ENCODE measurements around the gene FARS2. TPM values are rescaled to one million over a fixed set of nuclear protein-coding genes. Genes with fewer than 3 reads are reported as not detected.
"Not testable (repeated sequence)": the region's sequence is repeated elsewhere in the genome, so short reads cannot be mapped to it uniquely, and the experiment has no call there.

FARS2 gene
- polyA plus RNA-seq, 1 of the 3 experiments (the other 2 are of a cell fraction) = 12.5 TPM

- no peaks in the 10 kb centered on the region; a peak in 1 of 4 replicates for H3K4me1 ChIP-seq (ENCODE audit: control insufficient read depth in 1 of 2, insufficient read depth in 2 of 2, low read depth in 1 of 2, low read length in 1 of 2)
- H3K9ac ChIP-seq = no peak overlapping the region
- H3K4me2 ChIP-seq = no peak overlapping the region
- H3K27ac ChIP-seq (ENCODE audit: low read depth in 2 of 2, low read length in 1 of 2) = no peak overlapping the region
- no peak overlapping the region for H3K4me3 ChIP-seq (ENCODE audit: low read depth in 2 of 2, low read length in 1 of 2)
- H3K27me3 ChIP-seq (ENCODE audit: insufficient read depth) = no peaks in the 10 kb centered on the region
- no peaks in the 10 kb centered on the region for H3K36me3 ChIP-seq (replicated peaks in 1 of 2; ENCODE audit: control insufficient read depth in 1 of 2, insufficient read depth in 2 of 2, low read length in 1 of 2)
- H3K9me2 ChIP-seq = no peaks in the 10 kb centered on the region
- TF ChIP-seq RAD21 (IDR thresholded peaks at IDR 0.05; ENCODE audit: low read length) = no peak
- no peaks in the 10 kb centered on the region for H3K9me3 ChIP-seq
- no peak for DNase-seq
- no peaks in the 10 kb centered on the region for H3K79me2 ChIP-seq (ENCODE audit: insufficient read depth)
- H2AFZ ChIP-seq (ENCODE audit: low read depth) = no peak overlapping the region
- H4K20me1 ChIP-seq (ENCODE audit: insufficient read depth) = no peaks in the 10 kb centered on the region
- POLR2A ChIA-PET = no interaction called here
- peaks cover 5% of the 10 kb centered on the region for H3F3A ChIP-seq (replicated peaks; ENCODE audit: insufficient read depth)
- 99% methylated on average over 2 of the region's 2 CpGs for WGBS (ENCODE audit: low lambda C conversion rate)
- CTCF ChIA-PET = interaction anchor here (1.0 to 1.2 kb wide), 2 partner anchors 22 to 137 kb away, joined by 3 read pairs; no protein-coding TSS in a partner anchor
These were observed 298.3 kb downstream of the FARS2 start for GRCh38 chr6:5559651-5560050.

- Histone ChIP-seq H3K36me3 (replicated peaks in 1 of 2; ENCODE audit: control insufficient read depth in 1 of 2, insufficient read depth in 2 of 2, low read length in 1 of 2) (no peaks in the 10 kb centered on the region), H2AFZ (ENCODE audit: low read depth) (no peak overlapping the region), H3K9ac (no peak overlapping the region), H3K9me2 (no peaks in the 10 kb centered on the region), H3K4me3 (ENCODE audit: low read depth in 2 of 2, low read length in 1 of 2) (no peak overlapping the region), H3K27me3 (ENCODE audit: insufficient read depth) (no peaks in the 10 kb centered on the region), H3K4me1 (ENCODE audit: control insufficient read depth in 1 of 2, insufficient read depth in 2 of 2, low read depth in 1 of 2, low read length in 1 of 2) (no peaks in the 10 kb centered on the region; a peak in 1 of 4 replicates), H3K9me3 (no peaks in the 10 kb centered on the region), H3F3A (replicated peaks; ENCODE audit: insufficient read depth) (peaks cover 5% of the 10 kb centered on the region), H3K27ac (ENCODE audit: low read depth in 2 of 2, low read length in 1 of 2) (no peak overlapping the region), H4K20me1 (ENCODE audit: insufficient read depth) (no peaks in the 10 kb centered on the region), H3K79me2 (ENCODE audit: insufficient read depth) (no peaks in the 10 kb centered on the region), H3K4me2 (no peak overlapping the region)
- no peak for DNase-seq
- TF ChIP-seq MAX (IDR thresholded peaks at IDR 0.05; ENCODE audit: low read depth) (no peak), GABPA (IDR thresholded peaks at IDR 0.05; ENCODE audit: low read depth) (no peak), SIN3A (IDR thresholded peaks at IDR 0.05; ENCODE audit: borderline replicate concordance, low read depth, low read length) (no peak), MEF2A (IDR thresholded peaks at IDR 0.05; ENCODE audit: borderline replicate concordance, low read depth) (no peak)
- WGBS (ENCODE audit: low lambda C conversion rate) = 69% methylated on average over 3 of the region's 3 CpGs
- POLR2A ChIA-PET = no interaction called here
- CTCF ChIA-PET = no interaction called here
These were observed 301.0 kb downstream of the FARS2 start for GRCh38 chr6:5562277-5562676.

- Histone ChIP-seq H4K20me1 (ENCODE audit: insufficient read depth) (no peaks in the 10 kb centered on the region), H3K9ac (no peak overlapping the region), H3K27me3 (ENCODE audit: insufficient read depth) (no peaks in the 10 kb centered on the region), H2AFZ (ENCODE audit: low read depth) (no peak overlapping the region), H3K4me1 (ENCODE audit: control insufficient read depth in 1 of 2, insufficient read depth in 2 of 2, low read depth in 1 of 2, low read length in 1 of 2) (no peaks in the 10 kb centered on the region; a peak in 1 of 4 replicates), H3K27ac (ENCODE audit: low read depth in 2 of 2, low read length in 1 of 2) (no peak overlapping the region), H3K4me2 (no peak overlapping the region), H3K4me3 (ENCODE audit: low read depth in 2 of 2, low read length in 1 of 2) (no peak overlapping the region), H3K9me2 (no peaks in the 10 kb centered on the region), H3K79me2 (ENCODE audit: insufficient read depth) (no peaks in the 10 kb centered on the region), H3K9me3 (no peaks in the 10 kb centered on the region), H3K36me3 (replicated peaks in 1 of 2; ENCODE audit: control insufficient read depth in 1 of 2, insufficient read depth in 2 of 2, low read length in 1 of 2) (no peaks in the 10 kb centered on the region), H3F3A (replicated peaks; ENCODE audit: insufficient read depth) (peaks cover 5% of the 10 kb centered on the region)
- ChIA-PET CTCF (no interaction called here), POLR2A (no interaction called here)
- WGBS (ENCODE audit: low lambda C conversion rate) = 82% methylated on average over 4 of the region's 4 CpGs
- TF ChIP-seq IRF3 (IDR thresholded peaks at IDR 0.05; ENCODE audit: low read depth, low read length) = no peak
- TF ChIP-seq NFIC (IDR thresholded peaks at IDR 0.05; ENCODE audit: borderline replicate concordance) = no peak
- no peak for TF ChIP-seq RXRA (IDR thresholded peaks at IDR 0.05; ENCODE audit: borderline replicate concordance, low read depth)
- no peak for DNase-seq
These were observed 301.8 kb downstream of the FARS2 start for GRCh38 chr6:5563086-5563485.

GRCh38 chr6:5564746-5565145 is 303.4 kb downstream of the FARS2 start:
- DNase-seq; POLR2A ChIA-PET; H3K27me3 ChIP-seq (ENCODE audit: insufficient read depth); H3K27ac ChIP-seq (ENCODE audit: low read depth in 2 of 2, low read length in 1 of 2); H3K9ac ChIP-seq; H3K79me2 ChIP-seq (ENCODE audit: insufficient read depth); H3K4me3 ChIP-seq (ENCODE audit: low read depth in 2 of 2, low read length in 1 of 2); H2AFZ ChIP-seq (ENCODE audit: low read depth); CTCF ChIA-PET; H3K9me2 ChIP-seq; H3K4me2 ChIP-seq; H3K36me3 ChIP-seq (replicated peaks in 1 of 2; ENCODE audit: control insufficient read depth in 1 of 2, insufficient read depth in 2 of 2, low read length in 1 of 2); H4K20me1 ChIP-seq (ENCODE audit: insufficient read depth); H3F3A ChIP-seq (replicated peaks; ENCODE audit: insufficient read depth); H3K9me3 ChIP-seq; H3K4me1 ChIP-seq (ENCODE audit: control insufficient read depth in 1 of 2, insufficient read depth in 2 of 2, low read depth in 1 of 2, low read length in 1 of 2): not testable (repeated sequence)
- WGBS (ENCODE audit: low lambda C conversion rate) = 77% methylated on average over 3 of the region's 3 CpGs
